IMR-90 (cell line): ENCODE measurements around the gene C19orf47.

Experiments
- BHLHE40 ChIP-seq: fragments of 150-350 bp; IDR thresholded peaks from 2 replicates; pipeline ENCODE4 v1.6.1; 2016; ENCODE audit warnings: mild to moderate bottlenecking, low read depth, low read length
- MAFK ChIP-seq: IDR thresholded peaks from 2 replicates; pipeline ENCODE4 v1.6.1; 2012; ENCODE audit warnings: low read depth, low read length, improper control_type of control experiment
- NFE2L2 ChIP-seq: fragments of 150-350 bp; IDR thresholded peaks from 2 replicates; pipeline ENCODE4 v1.6.1; 2016; ENCODE audit warnings: low read depth, mild to moderate bottlenecking, low read length
- POLR2A ChIP-seq: IDR thresholded peaks from 2 replicates; pipeline ENCODE4 v1.6.1; 2012; ENCODE audit warnings: mild to moderate bottlenecking, low read depth, low read length
- RFX5 ChIP-seq: IDR thresholded peaks from 2 replicates; pipeline ENCODE4 v1.8.0; 2012; ENCODE audit warnings: low read depth, mild to moderate bottlenecking, low read length, moderate library complexity
- SMC3 ChIP-seq: fragments of 150-350 bp; IDR thresholded peaks from 2 replicates; pipeline ENCODE4 v1.6.1; 2016; ENCODE audit warnings: low read depth, mild to moderate bottlenecking, antibody characterized with exemption, low read length, moderate library complexity
- TF ChIP-seq, protein P1 (sequence below): conservative IDR thresholded peaks from 2 replicates; pipeline ENCODE4 v1.5.1; 2012; ENCODE audit warnings: mild to moderate bottlenecking, low read depth, low read length, improper control_type of control experiment

DNA sequence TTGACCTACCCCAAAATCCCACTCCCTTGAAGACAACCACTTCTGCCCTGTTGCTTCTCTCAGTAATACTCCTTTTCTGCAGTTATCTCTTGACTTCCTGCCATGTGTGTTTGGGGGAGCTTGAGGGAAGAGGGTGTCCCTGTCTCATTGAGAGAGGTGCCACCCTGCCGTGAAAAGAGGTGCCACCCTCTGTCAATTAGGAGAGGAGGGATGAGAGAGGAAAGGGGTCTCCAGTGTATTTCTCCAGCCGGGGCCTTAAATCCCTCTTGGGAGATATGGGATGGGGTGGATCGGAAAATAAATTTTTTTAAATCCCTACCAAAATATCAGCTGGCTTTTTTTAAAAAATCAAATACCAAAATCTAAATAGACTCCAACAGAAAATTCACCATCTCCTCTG lies 16.8 kb upstream of the C19orf47 start:
- TF ChIP-seq, protein P1, sequence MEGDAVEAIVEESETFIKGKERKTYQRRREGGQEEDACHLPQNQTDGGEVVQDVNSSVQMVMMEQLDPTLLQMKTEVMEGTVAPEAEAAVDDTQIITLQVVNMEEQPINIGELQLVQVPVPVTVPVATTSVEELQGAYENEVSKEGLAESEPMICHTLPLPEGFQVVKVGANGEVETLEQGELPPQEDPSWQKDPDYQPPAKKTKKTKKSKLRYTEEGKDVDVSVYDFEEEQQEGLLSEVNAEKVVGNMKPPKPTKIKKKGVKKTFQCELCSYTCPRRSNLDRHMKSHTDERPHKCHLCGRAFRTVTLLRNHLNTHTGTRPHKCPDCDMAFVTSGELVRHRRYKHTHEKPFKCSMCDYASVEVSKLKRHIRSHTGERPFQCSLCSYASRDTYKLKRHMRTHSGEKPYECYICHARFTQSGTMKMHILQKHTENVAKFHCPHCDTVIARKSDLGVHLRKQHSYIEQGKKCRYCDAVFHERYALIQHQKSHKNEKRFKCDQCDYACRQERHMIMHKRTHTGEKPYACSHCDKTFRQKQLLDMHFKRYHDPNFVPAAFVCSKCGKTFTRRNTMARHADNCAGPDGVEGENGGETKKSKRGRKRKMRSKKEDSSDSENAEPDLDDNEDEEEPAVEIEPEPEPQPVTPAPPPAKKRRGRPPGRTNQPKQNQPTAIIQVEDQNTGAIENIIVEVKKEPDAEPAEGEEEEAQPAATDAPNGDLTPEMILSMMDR, result no peak
- no peak for TF ChIP-seq SMC3
- no peak for TF ChIP-seq POLR2A
- TF ChIP-seq MAFK, result no peak
- no peak for TF ChIP-seq RFX5
- TF ChIP-seq NFE2L2, result no peak
- no peak for TF ChIP-seq BHLHE40
